Mucosa of rectum (tissue), 2 donors: ENCODE results near the gene ACVRL1.
"Not testable (repeated sequence)": the region's sequence is repeated elsewhere in the genome, so short reads cannot be mapped to it uniquely, and the experiment has no call there.

ENCODE experiments used
- H3K27ac ChIP-seq, 2 donors: one replicate each; pipeline ENCODE4 v1.7.0; 2013; ENCODE audit warnings: inconsistent platforms in 2 of 2, low read depth in 2 of 2, low read length in 2 of 2
- H3K27me3 ChIP-seq, 2 donors: one replicate each; pipeline ENCODE4 v1.7.0; 2013; ENCODE audit warnings: low read length in 2 of 2; ENCODE audit not compliant: control insufficient read depth in 2 of 2, insufficient read depth in 2 of 2
- H3K36me3 ChIP-seq, 2 donors: one replicate each; pipeline ENCODE4 v1.7.0; 2013; ENCODE audit warnings: low read length in 2 of 2; ENCODE audit not compliant: control insufficient read depth in 2 of 2, insufficient read depth in 2 of 2
- H3K4me1 ChIP-seq, 2 donors: one replicate each; pipeline ENCODE4 v1.7.0; 2013; ENCODE audit warnings: low read length in 2 of 2, mild to moderate bottlenecking in 1 of 2; ENCODE audit not compliant: control insufficient read depth in 2 of 2, insufficient read depth in 2 of 2
- H3K4me3 ChIP-seq, 2 donors: one replicate each; pipeline ENCODE4 v1.7.0; 2013; ENCODE audit warnings: low read length in 2 of 2
- H3K9ac ChIP-seq, 2 donors: one replicate each; pipeline ENCODE4 v1.7.0; 2013; ENCODE audit warnings: low read length in 2 of 2, low read depth in 1 of 2, mild to moderate bottlenecking in 1 of 2
- H3K9me3 ChIP-seq, 2 donors: one replicate each; pipeline ENCODE4 v1.7.0; 2013; ENCODE audit warnings: low read length in 2 of 2; ENCODE audit not compliant: control insufficient read depth in 2 of 2
- donor health status: healthy.
- donor health status: Normal muscosa, but diverticular disease.

Gene ACVRL1

DNA sequence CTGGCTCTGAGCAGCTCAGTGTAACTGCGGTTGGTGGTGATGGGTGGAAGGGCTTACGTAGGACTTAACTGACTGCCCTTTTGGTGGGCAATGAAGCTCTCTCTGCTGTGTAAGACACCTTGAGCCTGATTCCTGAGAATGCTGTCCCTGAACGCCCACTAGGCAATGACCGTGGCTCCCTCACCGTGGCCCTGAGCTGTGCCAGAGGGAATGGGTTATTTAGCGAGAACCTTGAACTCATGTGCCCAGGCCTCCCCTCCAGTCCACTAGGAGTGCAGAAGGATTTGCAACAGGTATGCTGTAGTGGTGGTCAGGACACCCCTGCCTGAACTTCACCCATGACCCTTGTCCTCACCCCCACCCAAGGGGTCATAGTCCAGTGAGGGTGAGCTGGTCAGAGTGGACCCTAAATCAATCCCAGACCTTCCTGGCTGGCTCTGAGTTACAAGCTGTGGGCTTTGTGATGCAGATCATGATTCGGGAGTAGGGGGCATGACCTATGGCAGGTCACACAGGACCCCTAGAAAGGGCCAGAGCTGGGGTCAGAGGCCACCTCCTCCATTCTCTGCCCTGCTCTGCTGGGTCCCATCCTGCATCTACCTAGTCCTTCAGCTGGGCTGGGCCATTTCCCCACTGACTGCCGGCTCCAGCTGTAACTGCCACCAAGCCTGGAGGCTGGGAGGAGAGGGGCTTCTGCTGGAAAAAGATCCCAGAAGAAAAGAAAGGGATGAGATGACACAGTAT, 33.9 kb upstream of the ACVRL1 start:
- H3K9ac ChIP-seq = no peak overlapping the region
- H3K27me3 ChIP-seq = peaks cover 8 to 10% of the 10 kb centered on the region in 2 donors
- no peaks in the 10 kb centered on the region for H3K9me3 ChIP-seq
- H3K4me1 ChIP-seq = peaks cover 6 to 11% of the 10 kb centered on the region in 2 donors
- no peak overlapping the region for H3K4me3 ChIP-seq
- no peak overlapping the region for H3K27ac ChIP-seq
- no peaks in the 10 kb centered on the region for H3K36me3 ChIP-seq

DNA sequence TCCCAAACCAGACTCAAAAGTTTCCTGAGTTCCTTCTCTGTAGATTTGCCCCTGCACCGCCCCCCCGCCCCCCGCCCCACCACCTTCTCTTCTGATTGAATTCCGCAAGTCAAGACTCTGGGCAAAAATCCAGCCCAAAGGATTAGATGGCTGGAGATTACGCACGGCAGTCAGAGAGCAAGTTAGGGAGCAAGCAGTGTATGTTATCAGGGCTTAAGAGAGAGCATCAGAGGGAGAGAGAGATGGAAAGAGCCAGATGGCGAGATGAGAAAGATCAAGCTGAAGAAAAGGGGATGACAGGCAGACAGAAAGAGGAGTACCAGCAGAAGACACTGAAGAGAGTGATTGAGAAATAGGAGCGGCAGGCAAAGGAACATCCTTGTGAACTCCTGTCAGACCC, 33.3 kb upstream of the ACVRL1 start:
- Histone ChIP-seq H3K36me3 (no peaks in the 10 kb centered on the region), H3K4me3 (no peak overlapping the region), H3K9ac (no peak overlapping the region), H3K4me1 (peaks cover 3 to 5% of the 10 kb centered on the region in 2 donors), H3K9me3 (no peaks in the 10 kb centered on the region), H3K27ac (no peak overlapping the region), H3K27me3 (peaks cover 5 to 8% of the 10 kb centered on the region in 2 donors)

GRCh38 chr12:51874486-51874885, 32.8 kb upstream of the ACVRL1 start:
- H3K27ac ChIP-seq = no peak overlapping the region
- no peaks in the 10 kb centered on the region for H3K36me3 ChIP-seq
- H3K9me3 ChIP-seq = no peaks in the 10 kb centered on the region
- peaks cover 3 to 8% of the 10 kb centered on the region in 2 donors for H3K27me3 ChIP-seq
- peaks cover 3 to 4% of the 10 kb centered on the region in 2 donors for H3K4me1 ChIP-seq
- no peak overlapping the region for H3K4me3 ChIP-seq
- H3K9ac ChIP-seq = no peak overlapping the region

DNA sequence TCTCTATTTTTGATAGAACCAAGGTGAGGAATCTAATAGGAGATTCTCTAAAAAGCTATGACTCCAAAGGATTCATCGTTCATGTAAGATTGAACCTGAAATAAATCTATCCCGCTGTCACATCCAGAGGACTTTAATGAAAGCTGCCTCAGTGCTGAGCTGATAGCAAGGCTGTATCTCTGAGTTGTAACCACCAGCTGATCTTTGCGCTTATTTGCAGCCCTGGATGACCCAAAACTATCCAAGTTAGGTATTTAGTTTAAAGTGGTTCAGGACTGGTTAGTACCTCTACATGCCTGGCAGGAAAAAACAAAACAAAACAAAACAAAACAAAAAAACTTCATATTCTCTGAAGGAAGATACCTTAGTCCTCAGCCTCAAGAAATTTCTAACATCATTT, 28.2 kb upstream of the ACVRL1 start:
- no peaks in the 10 kb centered on the region for H3K27me3 ChIP-seq
- no peaks in the 10 kb centered on the region for H3K4me1 ChIP-seq

DNA sequence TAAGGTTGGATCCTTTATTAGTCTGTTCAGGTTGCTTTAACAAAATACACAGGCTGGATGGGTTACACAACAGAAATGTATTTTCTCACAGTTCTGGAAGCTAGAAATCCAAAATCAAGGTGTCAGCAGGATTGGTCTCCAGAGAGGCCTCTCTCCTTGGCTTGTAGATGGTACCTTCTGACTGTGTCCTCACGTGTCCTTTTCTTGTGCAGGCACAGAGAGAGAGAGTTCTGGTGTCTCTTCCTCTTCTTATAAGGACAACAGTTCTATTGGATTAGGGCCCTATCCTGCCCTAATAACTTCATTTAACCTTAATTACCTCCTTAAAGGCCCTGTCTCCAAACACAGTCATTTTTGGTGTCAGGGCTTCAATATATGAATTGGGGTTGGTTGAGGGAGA, 24.0 kb upstream of the ACVRL1 start:
- no peak overlapping the region for H3K4me3 ChIP-seq
- no peak overlapping the region for H3K27ac ChIP-seq
- no peaks in the 10 kb centered on the region for H3K36me3 ChIP-seq
- H3K9me3 ChIP-seq = no peaks in the 10 kb centered on the region
- no peaks in the 10 kb centered on the region for H3K4me1 ChIP-seq
- H3K27me3 ChIP-seq = no peaks in the 10 kb centered on the region
- no peak overlapping the region for H3K9ac ChIP-seq

More for the DNA sequence above, 28.2 kb upstream of the ACVRL1 start:
- Histone ChIP-seq H3K9me3 (no peaks in the 10 kb centered on the region), H3K9ac (no peak overlapping the region), H3K4me3 (no peak overlapping the region), H3K27ac (no peak overlapping the region), H3K36me3 (no peaks in the 10 kb centered on the region)

- Histone ChIP-seq H3K4me1 (no peaks in the 10 kb centered on the region), H3K4me3 (no peak overlapping the region), H3K9ac (no peak overlapping the region), H3K27me3 (no peaks in the 10 kb centered on the region), H3K9me3 (no peaks in the 10 kb centered on the region), H3K27ac (peak overlapping the region in 1 of 2 donors; percentile 1), H3K36me3 (no peaks in the 10 kb centered on the region)
Measured at GRCh38 chr12:51883998-51884675, 23.2 kb upstream of the ACVRL1 start.

DNA sequence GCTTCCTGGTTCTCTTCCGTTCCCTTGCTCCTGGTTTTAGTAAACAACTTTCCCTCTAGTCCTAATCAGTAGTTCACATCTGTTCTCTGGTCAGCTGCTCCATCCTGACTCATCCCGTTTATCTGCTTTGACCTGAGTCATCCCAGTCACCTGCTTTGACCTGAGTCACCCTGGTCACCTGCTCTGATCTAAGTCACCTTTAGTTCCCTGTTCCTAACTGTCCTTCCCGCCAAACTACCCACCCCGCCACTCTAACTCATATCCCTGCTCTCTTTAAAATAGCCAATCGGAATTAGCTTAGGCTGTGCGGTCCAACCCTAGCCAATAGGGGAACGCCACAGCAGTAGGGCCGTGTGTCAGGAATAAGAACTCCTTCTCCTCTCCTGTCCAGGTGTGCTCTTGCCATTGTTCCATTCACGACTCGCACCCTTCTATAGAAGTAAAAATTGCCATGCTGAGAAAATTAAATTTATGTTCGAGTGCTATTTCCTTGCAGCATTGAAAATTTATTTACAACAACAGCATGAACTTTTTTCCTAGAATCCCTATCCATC, 22.6 kb upstream of the ACVRL1 start:
- Histone ChIP-seq H3K9me3 (no peaks in the 10 kb centered on the region), H3K9ac (no peak overlapping the region), H3K27ac (no peak overlapping the region), H3K27me3 (no peaks in the 10 kb centered on the region), H3K36me3 (no peaks in the 10 kb centered on the region), H3K4me1 (no peaks in the 10 kb centered on the region), H3K4me3 (no peak overlapping the region)

DNA sequence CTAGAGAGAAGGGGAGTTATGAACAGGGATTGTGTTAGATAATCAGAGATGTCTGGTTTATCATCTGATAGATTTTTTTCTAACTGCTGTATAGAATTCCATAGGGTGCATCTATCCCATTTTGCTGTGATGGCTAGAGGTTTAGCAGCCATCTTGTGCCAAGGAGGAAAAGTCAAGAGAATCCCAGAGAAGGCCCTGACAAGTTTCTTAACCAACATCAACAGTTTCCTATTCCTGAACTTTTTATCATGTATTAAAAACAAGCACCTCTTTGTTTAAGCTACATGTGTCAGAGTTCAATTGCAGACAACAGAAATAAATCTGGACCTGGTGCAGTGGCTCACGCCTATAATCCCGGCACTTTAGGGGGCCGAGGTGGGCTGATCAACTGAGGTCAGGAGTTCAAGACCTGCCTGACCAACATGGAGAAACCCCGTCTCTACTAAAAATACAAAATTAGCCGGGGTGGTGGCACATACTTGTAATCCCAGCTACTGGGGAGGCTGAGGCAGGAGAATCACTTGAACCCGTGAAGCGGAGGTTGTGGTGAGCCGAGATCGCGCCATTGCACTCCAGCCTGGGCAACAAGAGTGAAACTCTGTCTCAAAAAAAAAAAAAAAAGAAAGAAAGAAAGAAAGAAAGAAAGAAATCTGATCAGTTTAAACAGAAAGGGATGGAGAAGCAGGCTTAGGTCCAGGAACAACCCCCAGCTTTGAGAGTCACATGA, 21.8 kb upstream of the ACVRL1 start:
- H3K36me3 ChIP-seq, H3K4me1 ChIP-seq, H3K27me3 ChIP-seq, H3K27ac ChIP-seq, H3K9me3 ChIP-seq, H3K4me3 ChIP-seq, H3K9ac ChIP-seq: not testable (repeated sequence)

DNA sequence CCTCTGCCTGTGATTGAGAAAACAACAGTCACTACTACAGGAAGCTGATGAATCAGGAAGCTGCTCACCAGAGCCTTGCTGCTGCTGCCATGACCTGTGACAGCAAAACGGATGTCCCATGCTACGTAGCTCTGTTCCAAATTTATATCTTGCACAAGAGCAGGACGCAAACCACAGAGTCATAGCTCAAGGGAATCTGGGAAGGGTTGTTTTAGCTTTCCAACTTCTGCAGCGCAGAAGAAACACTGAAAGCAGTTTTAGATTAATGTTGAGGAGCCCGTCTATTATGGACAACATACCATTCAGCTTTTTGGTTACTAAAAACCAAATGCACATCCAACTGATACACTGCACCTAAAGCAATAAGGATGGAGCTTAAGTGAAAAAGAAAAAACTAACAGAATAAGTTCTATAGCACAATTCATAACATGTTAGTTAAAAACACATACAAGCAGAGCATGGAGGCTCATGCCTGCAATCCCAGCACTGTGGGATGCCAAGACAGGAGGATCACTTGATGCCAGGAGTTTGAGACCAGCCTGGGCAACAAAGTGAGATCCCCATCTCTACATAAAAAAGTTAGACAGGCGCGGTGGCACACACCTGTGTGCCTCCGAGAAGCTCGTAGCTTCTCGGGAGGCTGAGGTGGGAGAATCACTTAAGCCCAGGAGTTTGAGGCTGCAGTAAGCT, 21.1 kb upstream of the ACVRL1 start:
- H3K36me3 ChIP-seq = no peaks in the 10 kb centered on the region
- H3K4me3 ChIP-seq = peak overlapping the region in 1 of 2 donors; percentile 14
- H3K9ac ChIP-seq = no peak overlapping the region
- no peaks in the 10 kb centered on the region for H3K27me3 ChIP-seq
- peak overlapping the region; percentile 22 to 45 for H3K27ac ChIP-seq
- H3K9me3 ChIP-seq = no peaks in the 10 kb centered on the region
- H3K4me1 ChIP-seq = no peaks in the 10 kb centered on the region
